ENCODE data around the gene NR3C2.

The NR3C2 gene

DNA sequence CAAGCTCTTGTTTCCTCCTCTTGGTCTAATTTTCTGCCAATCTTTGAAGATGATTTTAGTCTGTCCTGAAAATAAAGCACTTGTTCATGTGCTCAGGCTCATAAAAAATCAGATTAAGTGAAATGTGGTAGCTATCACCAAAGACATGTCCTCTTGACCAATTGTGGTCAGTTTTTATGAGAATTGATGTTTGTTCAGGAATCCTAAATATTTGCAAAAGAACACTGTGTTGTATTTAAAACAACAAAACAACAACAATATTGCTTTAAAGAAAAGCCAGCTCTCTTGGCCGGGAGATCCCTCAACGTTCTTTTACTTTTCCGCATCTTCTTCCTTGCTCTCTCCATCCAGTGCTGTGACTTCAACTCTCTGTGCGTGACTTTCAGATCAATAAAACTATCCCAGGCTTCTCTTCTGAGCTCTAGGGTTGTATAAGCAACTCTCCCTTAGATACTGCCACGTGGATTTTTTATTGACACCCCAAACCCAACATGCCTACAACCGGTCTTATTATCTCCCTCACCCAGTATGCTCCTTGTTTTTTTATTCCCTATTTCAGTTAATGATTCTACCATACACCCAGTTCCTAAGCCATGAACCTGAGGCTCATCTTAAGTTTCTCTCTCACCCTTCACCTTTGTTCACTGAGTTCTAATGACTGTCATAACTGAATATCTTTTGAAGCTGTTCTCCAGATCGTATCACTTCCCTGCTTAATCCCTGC, 400.4 kb downstream of the NR3C2 start:
- DNase-seq = no peak

DNA sequence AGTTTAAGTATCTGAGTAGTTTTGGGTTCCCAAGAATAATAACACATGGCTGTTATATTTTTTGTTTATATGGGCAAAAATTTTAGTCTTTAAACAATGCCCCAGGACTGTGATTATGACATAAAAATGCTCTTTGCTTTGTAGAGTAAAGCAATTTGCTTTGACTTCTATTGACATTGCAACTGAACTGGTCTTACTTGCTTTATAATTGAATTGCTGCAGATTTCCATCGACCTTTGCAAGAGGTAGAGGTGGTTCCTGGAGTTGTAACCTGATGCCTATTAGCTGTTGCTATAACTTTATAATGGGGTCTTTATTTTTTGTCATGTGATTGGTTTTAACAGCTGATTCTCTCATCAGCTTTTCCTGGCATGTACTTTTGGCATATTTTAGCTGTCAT, 407.4 kb downstream of the NR3C2 start:
- no peak for DNase-seq

DNA sequence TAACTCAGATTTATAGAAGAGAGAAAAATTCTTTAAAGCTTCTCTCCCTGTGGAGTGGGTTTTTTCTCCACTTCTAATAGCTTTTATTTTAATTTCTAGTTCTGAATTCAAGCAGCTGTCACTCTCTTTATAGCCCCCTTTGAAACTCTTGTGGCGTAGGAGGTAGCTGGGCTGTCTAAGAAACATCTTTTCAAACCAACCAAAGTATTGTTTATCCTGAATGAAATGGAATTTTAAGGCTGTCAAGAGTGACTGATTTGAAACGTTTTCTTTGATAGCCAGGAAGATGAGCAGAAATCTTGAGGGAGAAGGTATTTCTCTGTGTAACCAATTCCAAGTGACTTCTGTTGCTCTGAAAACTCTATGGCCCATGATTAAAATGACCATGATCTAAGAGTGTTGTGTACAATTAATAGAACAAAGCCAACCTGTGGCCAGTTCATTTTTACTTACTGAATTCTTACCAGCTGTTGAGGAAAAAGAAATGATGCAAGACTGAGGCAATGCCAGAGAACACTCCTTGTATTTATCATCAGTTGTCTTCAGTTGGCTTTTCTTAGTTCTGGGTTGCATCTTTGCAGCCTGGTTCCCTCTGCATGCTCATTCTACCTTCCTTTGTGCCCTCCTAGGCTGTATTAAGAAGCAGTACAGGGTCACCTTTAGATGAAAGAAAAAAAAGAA, 411.9 kb downstream of the NR3C2 start:
- DNase-seq = no peak

DNA sequence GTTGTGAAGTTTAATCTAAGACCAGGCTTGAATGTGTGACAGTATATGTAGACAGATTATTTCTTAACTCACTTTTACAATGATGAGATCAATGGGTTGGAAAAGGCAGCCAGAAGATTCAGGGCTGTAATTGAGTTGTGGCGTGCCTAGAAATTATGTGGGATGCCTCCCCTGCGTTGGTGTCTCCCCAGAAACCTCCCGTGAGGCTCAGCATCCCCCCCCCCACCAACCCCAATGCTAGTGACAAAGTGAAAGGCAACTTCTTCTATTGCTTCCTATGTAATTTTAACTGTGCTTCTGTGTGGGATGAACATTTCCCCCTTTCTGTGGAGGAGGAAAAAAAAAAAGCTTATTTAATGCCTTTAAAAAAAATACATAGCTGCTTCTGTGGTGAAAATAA, 412.4 kb downstream of the NR3C2 start:
- no peak for DNase-seq

Data from activated CD4-positive, alpha-beta T cell treated with anti-CD3 and anti-CD28 coated beads, Interleukin-2, amount 50 U/mL, for 16 hours (primary cell).